Osteocyte (in vitro differentiated cells): Measurements from ENCODE around the gene ZNF586. TPM values are rescaled to one million over a fixed set of nuclear protein-coding genes. Genes with fewer than 3 reads are reported as not detected.
A peak's percentile ranks its signal among the peaks of the same experiment; 100 is the strongest.
"Not testable (repeated sequence)": the region's sequence is repeated elsewhere in the genome, so short reads cannot be mapped to it uniquely, and the experiment has no call there.

Experiments used
- DNase-seq: peaks from one replicate; pipeline ENCODE4 v3.0.0; 2021; ENCODE audit warnings: mixed read lengths; ENCODE audit not compliant: unreplicated experiment; ENCODE audit errors: extremely low spot score
- H3K27ac Mint-ChIP-seq: one replicate; pipeline ENCODE4 v1.8.0; 2021; ENCODE audit warnings: mild to moderate bottlenecking, mixed read lengths; ENCODE audit not compliant: unreplicated experiment
- H3K27me3 Mint-ChIP-seq: one replicate; pipeline ENCODE4 v1.8.0; 2021; ENCODE audit warnings: mixed read lengths; ENCODE audit not compliant: unreplicated experiment
- H3K36me3 Mint-ChIP-seq: one replicate; pipeline ENCODE4 v1.8.0; 2021; ENCODE audit warnings: mixed read lengths; ENCODE audit not compliant: unreplicated experiment
- H3K4me1 Mint-ChIP-seq: one replicate; pipeline ENCODE4 v1.8.0; 2021; ENCODE audit warnings: mixed read lengths; ENCODE audit not compliant: unreplicated experiment
- H3K4me3 Mint-ChIP-seq: one replicate; pipeline ENCODE4 v1.8.0; 2021; ENCODE audit warnings: mild to moderate bottlenecking, moderate library complexity, mixed read lengths; ENCODE audit not compliant: unreplicated experiment
- H3K9me3 Mint-ChIP-seq: one replicate; pipeline ENCODE4 v1.8.0; 2021; ENCODE audit warnings: mixed read lengths; ENCODE audit not compliant: unreplicated experiment
- CTCF ChIP-seq: fragments of 200-600 bp; sonication (generic); IDR thresholded peaks from 2 replicates; pipeline ENCODE4 v1.5.0; 2021; ENCODE audit warnings: antibody characterized with exemption, mild to moderate bottlenecking, moderate library complexity
- total RNA-seq: library from RNA; stranded (reverse); gene quantifications from 2 replicates; pipeline ENCODE4 v1.2.1, GENCODE V29; 2021

The ZNF586 gene
- total RNA-seq, 1 donor from 2014 or later = 18.8 TPM

GRCh38 chr19:57817976-57818375, 48.5 kb downstream of the ZNF586 start:
- Mint-ChIP-seq H3K27me3 (no peaks in the 10 kb centered on the region), H3K4me3 (no peak overlapping the region), H3K9me3 (no peaks in the 10 kb centered on the region), H3K27ac (no peak overlapping the region), H3K4me1 (peaks cover 33% of the 10 kb centered on the region), H3K36me3 (peaks cover 10% of the 10 kb centered on the region)
- TF ChIP-seq CTCF = no peak
- no peak for DNase-seq

- Mint-ChIP-seq H3K27me3 (no peaks in the 10 kb centered on the region), H3K4me1 (peaks cover 31% of the 10 kb centered on the region), H3K27ac (no peak overlapping the region), H3K9me3 (no peaks in the 10 kb centered on the region), H3K4me3 (peak overlapping the region; percentile 45), H3K36me3 (peaks cover 10% of the 10 kb centered on the region)
- no peak for TF ChIP-seq CTCF
- no peak for DNase-seq
Observed at GRCh38 chr19:57818378-57818777, 48.9 kb downstream of the ZNF586 start.

GRCh38 chr19:57819475-57820148, 50.1 kb downstream of the ZNF586 start:
- peaks cover 14% of the 10 kb centered on the region for H3K36me3 Mint-ChIP-seq
- peak; percentile 19 for TF ChIP-seq CTCF
- H3K27ac Mint-ChIP-seq = peak overlapping the region; percentile 95
- DNase-seq = peak; percentile 89
- H3K27me3 Mint-ChIP-seq = no peaks in the 10 kb centered on the region
- peak overlapping the region; percentile 95 for H3K4me3 Mint-ChIP-seq
- H3K4me1 Mint-ChIP-seq = peaks cover 25% of the 10 kb centered on the region
- no peaks in the 10 kb centered on the region for H3K9me3 Mint-ChIP-seq

GRCh38 chr19:57820599-57820998, 51.1 kb downstream of the ZNF586 start:
- Mint-ChIP-seq H3K36me3 (peaks cover 14% of the 10 kb centered on the region), H3K9me3 (no peaks in the 10 kb centered on the region), H3K27me3 (no peaks in the 10 kb centered on the region), H3K27ac (no peak overlapping the region), H3K4me3 (peak overlapping the region; percentile 95), H3K4me1 (peaks cover 19% of the 10 kb centered on the region)
- DNase-seq = no peak
- no peak for TF ChIP-seq CTCF

- H3K27me3 Mint-ChIP-seq = not testable (repeated sequence)
Observed at GRCh38 chr19:57821095-57821494, 51.6 kb downstream of the ZNF586 start.

GRCh38 chr19:57821501-57821900, 52.0 kb downstream of the ZNF586 start:
- Mint-ChIP-seq H3K36me3 (peaks cover 19% of the 10 kb centered on the region), H3K4me1 (peaks cover 19% of the 10 kb centered on the region)
- not testable (repeated sequence) for H3K27me3 Mint-ChIP-seq, H3K27ac Mint-ChIP-seq, H3K4me3 Mint-ChIP-seq, H3K9me3 Mint-ChIP-seq, DNase-seq

More at GRCh38 chr19:57821095-57821494, 51.6 kb downstream of the ZNF586 start:
- H3K9me3 Mint-ChIP-seq, H3K27ac Mint-ChIP-seq, DNase-seq: not testable (repeated sequence)
- Mint-ChIP-seq H3K4me3 (peak overlapping the region; percentile 95), H3K36me3 (peaks cover 18% of the 10 kb centered on the region), H3K4me1 (peaks cover 19% of the 10 kb centered on the region)

GRCh38 chr19:57823155-57823554, 53.7 kb downstream of the ZNF586 start:
- not testable (repeated sequence) for DNase-seq, H3K27me3 Mint-ChIP-seq, H3K9me3 Mint-ChIP-seq, H3K27ac Mint-ChIP-seq, H3K4me3 Mint-ChIP-seq
- H3K36me3 Mint-ChIP-seq = peaks cover 26% of the 10 kb centered on the region
- H3K4me1 Mint-ChIP-seq = peaks cover 19% of the 10 kb centered on the region

GRCh38 chr19:57823608-57824007, 54.1 kb downstream of the ZNF586 start:
- Mint-ChIP-seq H3K4me1 (peaks cover 19% of the 10 kb centered on the region), H3K36me3 (peaks cover 26% of the 10 kb centered on the region)
- not testable (repeated sequence) for DNase-seq, H3K4me3 Mint-ChIP-seq, H3K27ac Mint-ChIP-seq, H3K9me3 Mint-ChIP-seq, H3K27me3 Mint-ChIP-seq
